AG04449 (cell line): Measurements from ENCODE around the gene ZNF217.
"Not testable (repeated sequence)": the region's sequence is repeated elsewhere in the genome, so short reads cannot be mapped to it uniquely, and the experiment has no call there.

Experiments used
- CTCF ChIA-PET: fragments of 350-600 bp; formaldehyde crosslinking; extraction: SDS; loops from one replicate; lab custom pipeline; 2021; ENCODE audit warnings: antibody characterized with exemption; lab: Yijun Ruan, JAX
- POLR2A ChIA-PET: fragments of 400-600, 350-600 bp; formaldehyde crosslinking; extraction: SDS; loops from one replicate; lab custom pipeline; 2020; ENCODE audit warnings: antibody characterized with exemption, inconsistent platforms; lab: Yijun Ruan, JAX
- DNase-seq: peaks from one replicate; pipeline ENCODE4 v3.0.0-alpha.2; 2010; ENCODE audit warnings: low read depth, low spot score
- H3K4me3 ChIP-seq: 2 replicates; pipeline ENCODE4 v1.5.1; 2011; ENCODE audit warnings: low read depth, mild to moderate bottlenecking, control low read depth, low read length
- TF ChIP-seq, protein P1 (sequence below): IDR thresholded peaks from one replicate; pipeline ENCODE4 v1.5.1; 2011; ENCODE audit warnings: mild to moderate bottlenecking, moderate library complexity, low read length, control low read depth, inconsistent platforms; ENCODE audit not compliant: insufficient read depth; ENCODE audit errors: missing control alignments

The ZNF217 gene

DNA sequence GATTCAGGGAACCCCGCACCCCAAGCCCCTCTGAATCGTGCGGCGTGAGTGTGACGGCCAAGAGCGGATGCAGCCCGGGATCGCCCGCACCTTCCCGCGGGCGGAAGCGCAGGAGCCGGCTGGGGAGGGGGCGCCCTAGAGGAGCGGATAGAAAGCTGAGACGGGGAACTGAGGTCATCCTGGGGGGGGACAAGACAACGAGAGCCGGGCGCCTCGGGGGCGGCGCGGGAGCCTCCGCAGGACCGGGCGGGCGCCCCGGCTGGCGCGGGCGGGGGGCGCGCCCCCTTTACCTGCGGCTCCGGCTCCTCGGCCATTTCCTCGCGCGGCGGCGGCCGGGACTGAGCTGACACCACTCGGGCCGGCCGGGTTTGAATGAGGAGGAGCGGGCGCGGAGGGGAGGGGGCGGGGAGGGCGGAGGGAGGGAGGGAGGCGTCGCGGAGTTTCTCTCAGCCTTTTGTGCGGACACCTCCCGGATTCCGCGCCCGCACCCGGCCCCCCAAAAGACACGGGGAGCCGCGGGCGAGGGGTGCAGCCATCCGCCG, at the start of gene ZNF217:
Gene ZNF217 (minus strand): TSS at position 374 of the 542 bp plus-strand sequence. CDS start 11,013 bp downstream, outside the sequence.
- DNase-seq, result not testable (repeated sequence)
- H3K4me3 ChIP-seq, result peak within 1 kb of the TSS; percentile 72
- CTCF ChIA-PET, result interaction anchor here (0.8 to 2.0 kb wide), 3 partner anchors 171 to 348 kb away, joined by 3 to 11 read pairs (median 3); no protein-coding TSS in a partner anchor
- POLR2A ChIA-PET, result interaction anchor here (0.6 to 1.6 kb wide), 11 partner anchors 63 to 346 kb away, joined by 3 to 12 read pairs (median 4); no protein-coding TSS in a partner anchor

DNA sequence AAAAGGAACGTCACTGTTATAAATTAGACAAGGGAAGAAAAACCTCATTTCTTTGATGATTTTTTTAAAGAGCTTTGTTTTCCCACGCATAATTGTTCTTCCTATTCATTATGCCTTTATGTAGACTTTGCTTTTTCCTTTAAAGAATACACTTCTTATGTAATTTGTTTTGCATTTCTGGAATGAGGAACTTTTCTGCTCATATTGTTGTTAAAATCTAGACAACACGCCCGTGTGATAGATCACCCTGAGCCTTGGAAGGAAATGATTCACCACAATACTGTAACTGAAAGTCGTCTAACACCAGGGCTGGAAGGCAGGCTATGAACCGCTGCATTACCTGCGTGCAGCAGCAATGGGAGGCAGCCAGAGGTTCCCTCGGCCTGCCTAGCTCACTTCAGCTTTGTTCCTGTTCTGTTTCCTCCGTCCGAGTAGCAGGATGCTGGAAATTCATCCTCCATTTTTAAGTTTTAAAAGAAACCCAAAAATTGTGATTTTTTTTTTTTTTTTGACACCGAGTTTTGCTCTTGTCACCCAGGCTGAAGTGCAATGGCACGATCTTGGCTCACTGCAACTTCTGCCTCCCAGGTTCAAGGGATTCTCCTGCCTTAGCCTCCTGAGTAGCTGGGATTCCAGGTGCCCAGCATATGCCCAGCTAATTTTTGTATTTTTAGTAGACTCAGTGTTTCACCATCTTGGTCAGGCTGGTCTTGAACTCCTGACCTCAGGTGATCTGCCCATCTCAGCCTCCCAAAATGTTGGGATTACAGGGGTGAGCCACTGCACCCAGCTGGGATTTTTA, 49.6 kb upstream of the ZNF217 start:
- 0 out of 2 replicates have a peak overlapping the region, but pooled peaks have one; percentile 12 for H3K4me3 ChIP-seq
- ChIA-PET CTCF (interaction anchor here (1.0 to 1.6 kb wide), 5 partner anchors 8 to 272 kb away, joined by 4 to 7 read pairs (median 4); no protein-coding TSS in a partner anchor), POLR2A (interaction anchor here (1.0 kb wide), 1 partner anchor 20 kb away, joined by 3 read pairs; no protein-coding TSS in a partner anchor)
- TF ChIP-seq, protein P1, sequence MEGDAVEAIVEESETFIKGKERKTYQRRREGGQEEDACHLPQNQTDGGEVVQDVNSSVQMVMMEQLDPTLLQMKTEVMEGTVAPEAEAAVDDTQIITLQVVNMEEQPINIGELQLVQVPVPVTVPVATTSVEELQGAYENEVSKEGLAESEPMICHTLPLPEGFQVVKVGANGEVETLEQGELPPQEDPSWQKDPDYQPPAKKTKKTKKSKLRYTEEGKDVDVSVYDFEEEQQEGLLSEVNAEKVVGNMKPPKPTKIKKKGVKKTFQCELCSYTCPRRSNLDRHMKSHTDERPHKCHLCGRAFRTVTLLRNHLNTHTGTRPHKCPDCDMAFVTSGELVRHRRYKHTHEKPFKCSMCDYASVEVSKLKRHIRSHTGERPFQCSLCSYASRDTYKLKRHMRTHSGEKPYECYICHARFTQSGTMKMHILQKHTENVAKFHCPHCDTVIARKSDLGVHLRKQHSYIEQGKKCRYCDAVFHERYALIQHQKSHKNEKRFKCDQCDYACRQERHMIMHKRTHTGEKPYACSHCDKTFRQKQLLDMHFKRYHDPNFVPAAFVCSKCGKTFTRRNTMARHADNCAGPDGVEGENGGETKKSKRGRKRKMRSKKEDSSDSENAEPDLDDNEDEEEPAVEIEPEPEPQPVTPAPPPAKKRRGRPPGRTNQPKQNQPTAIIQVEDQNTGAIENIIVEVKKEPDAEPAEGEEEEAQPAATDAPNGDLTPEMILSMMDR, result no peak
- no peak for DNase-seq

DNA sequence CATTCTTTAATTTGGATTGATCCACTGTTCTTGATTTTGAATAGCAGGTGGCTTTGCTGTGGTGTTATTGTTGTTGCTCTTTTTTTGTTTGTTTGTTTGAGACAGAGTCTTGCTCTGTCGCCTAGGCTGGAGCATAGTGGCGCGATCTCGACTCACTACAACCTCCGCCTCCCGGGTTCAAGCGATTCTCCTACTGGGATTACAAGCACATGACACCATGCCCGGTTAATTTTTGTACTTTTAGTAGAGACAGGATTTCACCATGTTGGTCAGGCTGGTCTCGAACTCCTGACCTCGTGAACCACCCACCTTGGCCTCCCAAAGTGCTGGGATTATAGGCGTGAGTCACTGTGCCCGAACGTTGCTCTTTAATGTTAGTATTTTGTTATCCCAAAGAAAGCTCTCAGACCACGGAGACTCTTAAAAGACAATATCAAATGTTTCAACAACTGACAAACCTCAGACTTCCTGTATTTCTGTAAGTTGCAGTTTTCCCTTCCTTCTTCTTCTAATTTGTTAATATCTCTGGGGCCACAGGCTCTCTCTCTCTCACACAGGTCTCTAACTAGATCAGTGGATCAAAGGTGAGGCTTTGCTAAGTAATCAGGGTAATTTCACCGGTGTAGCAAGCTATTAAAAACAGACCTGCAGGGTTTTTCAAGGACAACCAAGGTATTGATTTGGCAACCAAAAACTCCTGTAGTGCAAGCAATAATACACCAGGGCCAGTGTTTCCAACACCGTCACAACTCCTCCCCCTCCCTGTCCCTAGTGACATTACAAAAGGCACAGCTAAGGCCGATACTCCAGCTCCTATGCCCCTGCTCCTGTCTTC, 48.8 kb upstream of the ZNF217 start:
- TF ChIP-seq, protein P1, result no peak
- ChIA-PET POLR2A (interaction anchor here (1.0 kb wide), 1 partner anchor 19 kb away, joined by 3 read pairs; no protein-coding TSS in a partner anchor), CTCF (interaction anchor here (1.0 to 1.6 kb wide), 5 partner anchors 9 to 273 kb away, joined by 4 to 7 read pairs (median 4); no protein-coding TSS in a partner anchor)
- DNase-seq, result no peak
- 0 out of 2 replicates have a peak overlapping the region, but pooled peaks have one; percentile 12 for H3K4me3 ChIP-seq

DNA sequence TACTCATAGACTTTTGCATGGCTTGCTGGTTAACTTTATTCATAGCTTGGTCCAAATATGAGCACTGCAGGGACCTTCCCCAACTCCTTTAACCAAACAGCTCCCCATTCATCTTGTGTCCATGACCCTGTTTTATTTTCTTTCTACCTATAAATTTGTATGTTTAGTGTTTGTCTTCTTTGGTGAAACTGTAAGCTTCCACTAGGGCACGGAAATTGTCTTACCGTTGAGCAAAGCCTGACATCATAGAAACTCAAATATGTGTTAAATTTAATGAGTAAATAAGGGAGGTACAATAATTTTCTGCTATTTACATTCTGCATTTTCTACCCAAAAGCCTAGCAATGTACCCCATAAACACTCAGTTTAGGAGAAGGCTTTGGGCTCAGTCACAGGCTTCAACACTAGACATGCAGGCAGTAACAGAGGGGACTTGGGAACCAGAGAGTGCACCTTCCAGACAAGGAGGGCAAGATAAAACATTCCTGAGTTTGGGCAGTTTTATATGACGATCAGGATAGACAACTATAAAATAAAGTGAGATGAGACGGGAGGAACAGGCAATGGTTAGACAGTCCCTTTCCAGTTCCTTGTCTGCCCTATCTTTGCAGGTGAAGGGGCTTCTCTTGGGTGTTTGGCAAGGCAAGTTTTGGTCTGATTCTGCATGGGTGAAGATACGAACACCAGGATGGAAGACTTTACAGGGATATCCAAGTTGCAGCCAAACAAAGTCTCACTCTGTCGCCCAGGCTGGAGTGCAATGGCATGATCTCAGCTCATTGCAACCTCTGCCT, 46.2 kb upstream of the ZNF217 start:
- CTCF ChIA-PET, result no interaction called here
- no peak for DNase-seq
- no peak overlapping the region for H3K4me3 ChIP-seq
- TF ChIP-seq, protein P1, result no peak
- POLR2A ChIA-PET, result no interaction called here

DNA sequence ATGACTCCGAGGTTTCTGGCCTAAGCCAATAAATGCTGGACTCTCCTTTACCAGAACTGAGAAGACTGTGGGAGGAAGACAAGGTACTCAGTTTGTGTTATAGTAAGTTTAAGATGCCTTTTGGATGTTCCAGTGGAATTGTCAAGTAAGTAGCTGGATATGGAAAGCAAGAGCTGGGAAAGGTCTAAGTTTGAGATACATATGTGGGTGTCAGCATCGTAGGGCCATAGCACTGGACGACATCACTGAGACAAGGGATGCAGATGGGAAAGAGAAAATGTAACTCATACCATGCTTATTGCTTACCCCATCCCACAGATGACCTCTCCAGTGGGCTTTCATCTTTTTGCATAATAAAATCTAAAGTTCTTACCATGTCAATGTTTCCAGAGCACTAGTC, 45.5 kb upstream of the ZNF217 start:
- CTCF ChIA-PET, result no interaction called here
- DNase-seq, result no peak
- TF ChIP-seq, protein P1, result no peak
- POLR2A ChIA-PET, result no interaction called here
- no peak overlapping the region for H3K4me3 ChIP-seq

DNA sequence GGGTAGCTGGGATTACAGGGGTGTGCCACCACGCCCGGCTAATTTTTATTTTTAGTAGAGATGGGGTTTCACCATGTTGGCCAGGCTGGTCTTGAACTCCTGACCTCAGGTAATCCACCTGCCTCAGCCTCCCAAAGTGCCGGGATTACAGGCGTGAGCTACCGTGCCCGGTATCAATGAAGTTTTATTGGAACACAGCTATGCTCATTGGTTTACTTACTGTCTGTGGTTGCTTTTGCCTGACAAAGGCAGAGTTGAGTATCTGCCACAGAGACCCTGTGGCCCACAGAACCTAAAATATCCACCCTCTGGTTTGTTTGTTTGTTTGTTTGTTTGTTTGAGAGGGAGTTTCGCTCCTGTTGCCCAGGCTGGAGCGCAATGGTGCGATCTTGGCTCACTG, 43.7 kb upstream of the ZNF217 start:
- CTCF ChIA-PET, POLR2A ChIA-PET, H3K4me3 ChIP-seq, DNase-seq: not testable (repeated sequence)
